ENCODE results near the gene GABBR2. TPM values are rescaled to one million over a fixed set of nuclear protein-coding genes. Genes with fewer than 3 reads are reported as not detected.

Gene GABBR2
- total RNA-seq, 1 donor = not detected

DNA sequence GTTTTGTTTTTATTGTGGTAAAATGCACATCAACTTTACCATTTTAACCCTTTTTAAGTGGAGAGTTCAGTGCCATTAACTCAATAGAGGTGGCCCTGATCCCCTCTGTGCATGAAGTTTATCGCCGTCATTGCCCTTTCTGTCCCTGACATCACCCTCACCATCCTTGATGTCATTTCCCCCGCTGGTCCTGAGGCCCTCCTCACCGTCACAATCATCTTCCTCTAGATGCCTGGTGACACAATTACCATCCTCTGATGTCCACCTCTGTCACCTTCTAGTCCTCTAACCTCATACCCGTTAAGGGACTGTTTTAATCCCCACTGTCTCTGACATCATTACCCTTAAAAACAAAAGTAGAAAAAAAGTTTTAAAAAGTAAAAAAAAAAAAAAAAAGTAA is 340.8 kb downstream of the GABBR2 start:
- TF ChIP-seq, protein P1, sequence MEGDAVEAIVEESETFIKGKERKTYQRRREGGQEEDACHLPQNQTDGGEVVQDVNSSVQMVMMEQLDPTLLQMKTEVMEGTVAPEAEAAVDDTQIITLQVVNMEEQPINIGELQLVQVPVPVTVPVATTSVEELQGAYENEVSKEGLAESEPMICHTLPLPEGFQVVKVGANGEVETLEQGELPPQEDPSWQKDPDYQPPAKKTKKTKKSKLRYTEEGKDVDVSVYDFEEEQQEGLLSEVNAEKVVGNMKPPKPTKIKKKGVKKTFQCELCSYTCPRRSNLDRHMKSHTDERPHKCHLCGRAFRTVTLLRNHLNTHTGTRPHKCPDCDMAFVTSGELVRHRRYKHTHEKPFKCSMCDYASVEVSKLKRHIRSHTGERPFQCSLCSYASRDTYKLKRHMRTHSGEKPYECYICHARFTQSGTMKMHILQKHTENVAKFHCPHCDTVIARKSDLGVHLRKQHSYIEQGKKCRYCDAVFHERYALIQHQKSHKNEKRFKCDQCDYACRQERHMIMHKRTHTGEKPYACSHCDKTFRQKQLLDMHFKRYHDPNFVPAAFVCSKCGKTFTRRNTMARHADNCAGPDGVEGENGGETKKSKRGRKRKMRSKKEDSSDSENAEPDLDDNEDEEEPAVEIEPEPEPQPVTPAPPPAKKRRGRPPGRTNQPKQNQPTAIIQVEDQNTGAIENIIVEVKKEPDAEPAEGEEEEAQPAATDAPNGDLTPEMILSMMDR (IDR thresholded peaks at IDR 0.05; ENCODE audit: insufficient read depth, low read depth, low read length) = no peak
- H3K4me3 ChIP-seq (ENCODE audit: low read depth, low read length) = no peak overlapping the region
- no peak for DNase-seq (ENCODE audit: low read depth)

DNA sequence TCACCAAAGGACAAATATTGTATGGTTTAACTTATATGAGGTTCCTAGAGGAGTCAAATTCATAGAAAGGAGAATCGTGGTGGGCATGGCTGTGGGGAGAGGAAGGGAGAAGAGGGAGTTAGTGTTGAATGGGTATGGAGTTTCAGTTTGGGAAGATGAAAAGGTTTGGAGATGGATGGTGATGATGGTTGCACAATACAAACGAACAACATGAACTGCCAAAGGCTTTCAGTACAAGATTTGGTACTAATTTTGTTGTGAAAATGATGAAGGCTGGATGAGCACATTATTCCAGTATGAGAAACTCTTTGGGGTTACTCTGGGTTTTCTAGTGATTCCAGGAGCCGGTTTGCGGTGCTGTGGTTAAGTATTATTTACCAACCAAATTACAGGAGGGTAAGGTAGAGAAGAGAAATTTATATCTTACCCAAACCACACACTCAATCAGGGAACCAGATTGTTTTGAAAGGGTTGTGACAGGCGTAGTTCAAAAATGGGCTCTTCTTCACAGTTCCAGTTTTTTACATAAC is 341.3 kb downstream of the GABBR2 start:
- DNase-seq (ENCODE audit: low read depth) = no peak
- no peak overlapping the region for H3K4me3 ChIP-seq (ENCODE audit: low read depth, low read length)
- TF ChIP-seq, protein P1 (IDR thresholded peaks at IDR 0.05; ENCODE audit: insufficient read depth, low read depth, low read length) = no peak

DNA sequence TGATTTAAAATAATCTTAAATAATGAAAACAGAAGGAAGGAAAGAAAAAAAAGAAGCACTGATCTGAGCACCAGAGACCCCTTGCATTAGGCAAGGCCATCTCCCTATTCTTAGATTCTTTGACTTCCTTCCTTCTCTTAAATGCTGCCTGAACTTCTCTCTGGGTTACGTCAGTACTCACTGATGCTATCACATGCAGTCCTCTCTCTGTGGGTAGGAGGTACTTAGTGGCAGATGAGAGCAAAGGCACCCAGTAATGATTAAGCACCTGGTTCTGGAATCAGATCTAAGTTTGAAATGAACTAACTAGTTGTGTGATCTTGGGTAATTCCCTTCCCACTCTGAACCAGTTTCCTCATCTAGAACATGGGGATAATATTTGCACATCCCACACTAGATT is 343.0 kb downstream of the GABBR2 start:
- H3K4me3 ChIP-seq (ENCODE audit: low read depth, low read length) = no peak overlapping the region
- no peak for DNase-seq (ENCODE audit: low read depth)
- TF ChIP-seq, protein P1 (IDR thresholded peaks at IDR 0.05; ENCODE audit: insufficient read depth, low read depth, low read length) = no peak

DNA sequence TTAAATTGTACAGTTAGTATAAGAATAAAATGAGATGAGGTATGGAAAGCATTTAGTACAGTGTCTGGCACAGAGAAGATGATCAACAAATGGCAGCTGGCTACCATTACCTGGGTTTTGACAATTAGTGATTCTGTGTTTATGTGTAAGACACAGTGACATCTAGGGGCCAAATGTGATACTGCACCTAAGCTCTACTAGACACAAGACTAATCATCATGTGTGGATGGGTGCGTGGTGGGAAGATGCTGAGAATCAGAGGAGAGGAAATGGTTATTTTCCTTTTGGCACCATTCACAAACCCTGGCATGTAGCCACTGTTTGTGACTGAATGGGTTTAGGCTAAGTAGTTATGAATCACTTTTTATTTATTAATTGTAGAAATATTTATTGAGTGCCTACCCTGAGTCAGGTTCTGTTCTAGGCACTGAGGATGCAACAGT is 343.5 kb downstream of the GABBR2 start:
- H3K4me3 ChIP-seq (ENCODE audit: low read depth, low read length) = no peak overlapping the region
- TF ChIP-seq, protein P1 (IDR thresholded peaks at IDR 0.05; ENCODE audit: insufficient read depth, low read depth, low read length) = peak; percentile 53
- no peak for DNase-seq (ENCODE audit: low read depth)

DNA sequence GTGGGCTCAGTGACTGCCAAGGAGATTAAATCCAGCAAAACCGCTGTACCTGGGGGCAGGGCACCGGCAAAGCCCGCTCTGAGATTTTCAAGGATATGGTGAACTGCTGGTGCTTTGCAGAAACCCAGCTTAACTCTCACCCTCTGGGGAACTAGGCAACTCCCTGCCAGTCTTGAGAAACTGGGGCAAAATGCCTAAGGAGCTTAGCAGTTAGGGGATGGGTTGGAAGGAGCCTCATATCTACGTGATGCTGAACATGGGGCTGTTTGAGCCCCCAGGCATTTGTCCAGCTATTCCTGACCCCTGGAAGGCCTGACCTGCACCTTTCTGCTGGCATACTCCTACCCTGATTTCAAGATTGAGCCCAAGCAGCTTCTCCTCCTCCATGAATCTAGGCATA is 344.6 kb downstream of the GABBR2 start:
- TF ChIP-seq, protein P1 (IDR thresholded peaks at IDR 0.05; ENCODE audit: insufficient read depth, low read depth, low read length) = no peak
- no peak overlapping the region for H3K4me3 ChIP-seq (ENCODE audit: low read depth, low read length)
- no peak for DNase-seq (ENCODE audit: low read depth)

DNA sequence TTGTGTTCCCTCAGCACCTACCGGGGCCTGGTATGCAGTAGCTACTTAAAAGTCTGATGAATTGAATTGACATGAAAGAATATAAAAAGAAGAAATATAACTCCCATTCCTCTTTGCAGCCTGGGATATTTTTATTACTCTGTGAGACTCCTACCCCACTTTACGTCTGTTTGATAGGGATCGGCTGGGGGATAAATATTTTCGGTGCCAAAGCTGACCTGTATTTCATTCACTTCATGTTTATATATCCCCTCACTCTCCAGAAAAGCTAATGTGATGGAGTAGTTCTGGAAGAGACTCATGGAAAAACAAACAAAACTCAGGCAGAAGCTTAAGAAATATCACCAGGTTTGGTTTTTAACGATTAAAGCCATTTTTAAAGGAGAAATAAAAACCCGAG is 345.1 kb downstream of the GABBR2 start:
- TF ChIP-seq, protein P1 (IDR thresholded peaks at IDR 0.05; ENCODE audit: insufficient read depth, low read depth, low read length) = no peak
- no peak for DNase-seq (ENCODE audit: low read depth)

DNA sequence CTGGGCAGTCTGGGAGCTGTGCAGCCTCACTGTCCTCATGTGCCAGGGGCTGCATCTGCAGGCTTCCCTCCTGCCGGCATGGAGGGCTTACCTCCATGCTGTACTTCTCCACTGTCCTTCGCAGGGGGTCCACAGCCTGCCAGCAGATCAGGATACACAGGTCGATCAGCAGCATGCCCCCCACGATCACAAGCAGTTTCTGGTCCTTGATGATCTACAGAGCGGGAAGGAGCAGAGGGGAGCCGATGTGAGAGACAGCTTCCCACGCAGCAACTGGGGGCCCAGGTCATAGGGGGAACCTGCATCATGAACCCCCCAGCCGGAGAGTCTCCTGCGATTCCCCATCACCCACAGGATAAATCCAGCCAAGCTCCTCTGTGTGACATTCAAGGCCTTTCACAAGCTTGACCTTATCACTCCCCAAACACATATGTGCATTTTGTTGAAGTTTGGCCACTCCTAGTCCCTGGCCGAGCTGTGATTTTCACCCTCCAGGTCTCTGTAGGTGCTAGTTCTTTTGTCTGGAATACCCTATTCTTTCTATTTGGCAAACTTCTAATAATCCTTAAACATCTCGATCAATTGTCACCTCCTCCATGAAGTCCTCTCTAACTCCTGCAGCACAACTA is 346.0 kb downstream of the GABBR2 start:
- TF ChIP-seq, protein P1 (IDR thresholded peaks at IDR 0.05; ENCODE audit: insufficient read depth, low read depth, low read length) = no peak
- no peak overlapping the region for H3K4me3 ChIP-seq (ENCODE audit: low read depth, low read length)
- DNase-seq (ENCODE audit: low read depth) = no peak

More for the DNA sequence above, 345.1 kb downstream of the GABBR2 start:
- H3K4me3 ChIP-seq (ENCODE audit: low read depth, low read length) = no peak overlapping the region

Data from fibroblast of villous mesenchyme (primary cell).